Stimulated activated CD8-positive, alpha-beta memory T cell treated with anti-CD3 and anti-CD28 coated beads, Interleukin-15, amount 100 ng/mL, for 1 hour (primary cell): ENCODE data around the gene DNMT3A.

ENCODE experiments used
- DNase-seq: peaks from one replicate; pipeline ENCODE4 v3.0.0-alpha.2; 2020; ENCODE audit warnings: low read depth

Gene DNMT3A

DNA sequence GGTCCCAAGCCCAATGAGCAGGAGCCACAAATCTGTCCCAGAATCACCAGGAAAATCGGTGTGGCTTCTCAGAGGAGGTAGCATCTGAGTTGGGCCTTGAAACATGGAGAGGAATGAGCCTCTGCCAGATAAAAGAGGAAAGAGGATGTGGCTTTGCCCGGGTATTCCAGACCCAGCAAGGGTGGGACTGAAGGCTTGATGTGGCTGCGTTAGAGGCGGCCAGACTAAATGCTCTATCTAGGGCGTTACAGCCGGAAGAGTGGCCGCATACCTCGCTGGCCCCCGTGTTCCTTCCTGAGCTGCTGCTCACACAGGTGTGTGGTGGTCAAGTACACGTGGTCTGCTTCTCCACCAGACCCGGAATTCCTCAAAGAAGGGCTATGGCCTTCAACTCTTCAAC lies 139.4 kb downstream of the DNMT3A start:
- DNase-seq, result no peak

DNA sequence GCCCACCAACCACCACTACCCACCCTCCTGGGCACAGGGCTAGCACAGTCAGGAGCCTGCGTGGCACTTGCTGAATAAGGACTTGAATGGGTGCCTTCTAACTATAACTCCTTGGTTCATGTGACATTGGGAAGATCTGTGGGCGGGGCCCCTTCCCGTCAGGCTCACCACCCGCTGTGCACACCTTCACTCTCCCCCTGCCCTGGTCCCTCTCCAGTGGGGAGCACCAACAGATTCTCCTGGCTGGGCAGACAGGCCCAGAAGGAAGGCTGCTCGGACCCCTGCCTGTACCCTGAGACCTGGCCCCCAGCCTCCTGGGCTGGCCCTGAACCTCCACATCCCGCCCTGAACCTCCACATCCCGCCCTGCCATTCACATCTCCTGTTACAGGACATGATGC lies 139.9 kb downstream of the DNMT3A start:
- no peak for DNase-seq

DNA sequence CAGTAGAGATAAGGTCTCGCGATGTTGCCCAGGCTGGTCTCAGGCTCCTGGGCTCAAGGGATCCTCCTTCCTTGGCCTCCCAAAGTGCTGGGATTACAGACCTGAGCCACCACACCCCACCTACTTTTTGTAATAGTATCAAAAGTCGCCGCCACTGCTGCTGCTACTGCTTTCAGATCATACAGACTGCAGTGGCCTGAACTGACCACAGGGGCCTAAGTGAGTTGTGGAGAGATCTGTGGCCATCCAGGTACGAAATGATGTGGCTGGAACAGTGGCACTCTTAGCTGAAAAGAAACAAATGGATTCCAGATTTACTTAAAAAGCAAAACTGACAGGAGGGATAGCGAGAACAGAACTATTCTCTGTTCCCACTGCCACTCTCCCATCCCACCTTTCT lies 140.5 kb downstream of the DNMT3A start:
- no peak for DNase-seq

DNA sequence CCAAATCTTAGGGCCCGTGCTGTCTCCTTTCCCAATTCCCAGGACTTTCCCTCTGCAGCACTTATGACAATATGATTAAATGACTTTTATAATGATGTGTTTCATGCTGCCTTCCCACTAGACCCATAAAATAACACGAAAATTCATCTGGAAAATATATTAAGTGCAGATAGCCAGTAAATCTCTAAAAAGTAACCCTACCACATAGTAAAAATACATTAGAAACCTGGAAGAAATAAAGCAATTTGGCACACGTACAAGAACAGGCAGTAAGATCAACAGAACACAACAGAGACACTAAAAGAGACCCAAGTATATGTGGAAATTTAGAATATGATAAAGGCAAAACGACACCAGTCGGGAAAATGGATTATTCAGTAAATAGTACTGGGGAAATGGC lies 143.1 kb downstream of the DNMT3A start:
- DNase-seq, result no peak

DNA sequence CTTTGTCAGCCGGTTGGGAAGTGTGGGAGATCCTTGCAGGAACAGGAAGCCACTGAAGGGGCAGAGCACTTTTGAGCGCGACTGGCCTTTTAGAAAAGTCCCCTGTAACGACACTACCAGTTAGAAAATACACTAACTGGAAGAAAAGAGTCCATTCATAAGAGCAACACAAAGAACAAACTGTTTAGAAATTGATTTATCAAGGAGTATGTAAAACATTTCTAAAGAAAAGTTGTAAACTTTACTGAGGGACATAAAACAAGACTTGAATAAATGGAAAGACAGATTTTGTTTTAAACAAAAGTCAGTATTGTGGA lies 143.6 kb downstream of the DNMT3A start:
- no peak for DNase-seq

DNA sequence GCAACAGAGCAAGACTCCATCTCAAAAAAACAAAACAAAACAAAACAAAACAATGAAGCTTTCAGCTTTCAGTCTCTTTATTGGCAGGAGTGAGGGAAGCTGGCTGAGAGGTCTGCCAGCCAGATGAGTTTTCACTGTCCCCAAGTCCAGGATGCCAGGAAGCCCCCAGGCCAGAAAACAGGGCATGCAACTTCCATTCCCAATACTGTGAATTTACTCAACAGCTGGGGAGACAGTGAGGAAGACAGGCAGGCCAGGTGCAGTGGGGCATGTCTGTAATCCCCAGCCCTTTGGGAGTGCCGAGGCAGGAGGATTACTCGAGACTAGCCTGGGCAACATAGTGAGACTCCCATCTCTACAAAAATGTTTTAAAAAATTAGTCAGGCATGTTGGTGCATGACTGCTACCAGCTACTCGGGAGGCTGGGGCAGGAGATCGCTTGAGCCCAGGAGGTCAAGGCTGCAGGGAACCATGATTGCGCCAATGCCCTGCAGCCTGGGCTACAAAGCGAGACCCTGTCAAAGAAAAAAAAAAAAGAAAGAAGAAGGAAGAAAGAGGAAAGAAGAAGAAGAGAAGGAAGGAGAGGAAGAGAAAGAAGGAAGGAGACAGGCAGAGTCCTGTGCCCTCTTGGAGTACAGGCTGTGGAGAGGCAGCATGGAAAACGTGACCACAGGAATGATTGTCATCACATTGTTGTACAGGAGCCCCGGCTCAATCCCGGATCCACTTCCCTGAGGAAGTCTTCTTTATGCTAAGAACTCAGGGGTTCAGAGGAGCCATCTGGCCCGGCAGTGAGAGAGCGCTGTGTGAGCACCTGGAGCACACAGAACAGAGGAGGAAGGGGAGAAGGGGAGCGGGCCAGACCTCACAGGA lies 144.2 kb downstream of the DNMT3A start:
- no peak for DNase-seq

DNA sequence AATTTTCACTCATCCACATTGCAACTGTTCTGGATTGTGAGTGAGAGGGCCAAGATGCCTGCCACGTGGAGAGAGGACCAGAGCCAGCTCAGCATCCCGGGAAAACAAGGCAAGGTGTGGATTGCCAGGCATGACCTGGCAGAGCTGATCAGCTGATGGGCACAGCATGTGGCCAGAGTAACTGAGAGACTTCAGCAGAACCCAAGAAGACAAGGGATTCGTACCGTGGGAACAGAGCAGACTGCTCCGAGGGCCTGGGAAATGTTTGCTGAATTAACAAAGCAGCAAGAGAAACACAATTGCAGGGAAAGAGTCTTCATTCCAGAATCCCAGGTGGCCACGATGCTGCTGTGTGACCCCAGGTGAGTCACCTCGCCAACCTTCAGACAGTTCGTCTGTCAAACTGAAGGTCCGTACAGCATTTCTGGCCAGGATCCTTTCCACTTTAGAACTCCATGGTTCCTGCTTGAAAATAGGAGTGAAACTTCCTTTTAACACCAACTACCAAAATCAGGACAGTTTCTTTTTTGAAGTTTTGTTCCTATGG lies 147.1 kb downstream of the DNMT3A start:
- no peak for DNase-seq

DNA sequence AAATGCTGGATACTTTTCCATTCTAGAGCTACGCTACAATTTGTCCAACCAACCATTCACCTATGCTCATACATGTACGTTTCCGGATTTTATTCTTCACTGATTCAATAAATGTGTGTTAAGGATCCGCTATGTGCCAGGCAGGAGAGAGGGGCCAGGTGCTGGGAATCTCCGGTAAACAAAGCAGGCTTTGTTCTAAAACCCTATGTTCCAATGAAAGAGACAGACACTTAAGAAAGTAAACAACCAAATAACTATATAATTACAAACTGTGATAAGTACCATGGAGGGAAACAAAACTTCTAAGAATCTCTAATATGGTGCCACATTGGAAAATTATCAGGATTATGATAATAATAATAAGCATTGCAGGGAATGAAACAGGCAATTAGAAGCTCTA lies 151.2 kb downstream of the DNMT3A start:
- DNase-seq, result no peak

DNA sequence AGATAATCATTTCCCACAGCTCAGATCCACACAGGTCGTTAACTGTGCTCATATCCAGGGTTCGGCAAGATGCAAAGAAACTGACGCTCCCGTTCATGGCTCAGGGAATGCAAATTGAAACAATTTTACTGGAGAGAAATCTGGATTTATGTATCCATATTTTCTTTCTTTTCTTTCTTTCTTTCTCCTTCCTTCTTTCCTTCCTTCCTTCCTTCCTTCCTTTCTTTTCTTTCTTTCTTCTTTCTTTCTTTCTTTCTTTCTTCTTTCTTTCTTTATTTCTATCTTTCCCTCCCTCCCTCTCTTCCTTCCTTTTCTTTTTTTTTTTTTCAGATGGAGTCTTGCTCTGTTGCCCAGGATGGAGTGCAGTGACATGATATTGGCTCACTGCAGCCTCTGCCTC lies 153.3 kb downstream of the DNMT3A start:
- DNase-seq, result no peak

DNA sequence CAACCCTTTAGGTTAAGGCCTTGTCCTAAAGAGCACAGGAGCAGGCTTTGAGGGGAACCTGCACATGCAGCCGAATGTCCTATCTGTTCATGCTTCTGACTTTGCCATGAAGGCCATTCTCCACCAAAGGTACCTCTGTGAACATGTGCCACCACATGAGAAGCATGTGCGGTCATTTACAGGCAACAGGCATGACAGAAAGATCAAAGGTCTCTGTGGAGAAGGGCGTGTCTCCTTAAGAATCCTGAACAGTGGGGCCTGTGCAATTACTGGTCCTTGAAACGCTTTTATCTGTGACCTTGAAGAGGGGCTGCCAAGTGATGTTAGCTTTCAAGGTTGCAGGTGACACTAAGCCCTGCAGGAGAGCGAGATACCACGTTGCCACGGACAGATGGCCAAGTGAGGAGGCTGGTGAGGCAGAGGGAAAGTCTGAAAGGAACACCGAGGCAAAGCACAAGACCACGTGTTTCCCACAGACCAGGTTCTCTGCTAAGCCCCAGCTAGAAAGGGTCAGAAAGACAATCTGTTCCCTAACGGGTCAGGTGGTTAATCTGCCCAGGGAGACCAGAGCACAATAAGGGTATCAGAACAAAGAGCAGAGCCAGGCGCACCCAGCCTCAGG lies 153.9 kb downstream of the DNMT3A start:
- DNase-seq, result no peak

DNA sequence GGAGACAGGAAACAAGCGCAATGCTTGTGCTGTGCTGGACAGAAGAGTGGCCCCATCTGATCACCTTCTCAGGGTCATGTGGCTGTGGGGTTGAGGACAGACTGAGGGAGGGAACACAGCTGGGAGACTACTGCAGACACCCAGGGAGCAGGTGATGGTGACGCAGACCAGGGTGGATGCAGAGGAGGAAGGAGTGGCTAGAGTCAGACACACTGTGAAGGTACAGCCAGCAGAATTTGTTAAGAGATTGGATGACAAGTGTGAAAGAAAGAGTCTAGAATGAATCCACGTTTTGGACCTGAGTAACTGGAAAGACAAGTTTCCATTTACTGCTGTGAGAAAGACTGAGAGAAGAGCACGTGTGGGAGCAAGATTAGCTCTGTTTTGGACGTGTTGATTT lies 157.5 kb downstream of the DNMT3A start:
- no peak for DNase-seq

DNA sequence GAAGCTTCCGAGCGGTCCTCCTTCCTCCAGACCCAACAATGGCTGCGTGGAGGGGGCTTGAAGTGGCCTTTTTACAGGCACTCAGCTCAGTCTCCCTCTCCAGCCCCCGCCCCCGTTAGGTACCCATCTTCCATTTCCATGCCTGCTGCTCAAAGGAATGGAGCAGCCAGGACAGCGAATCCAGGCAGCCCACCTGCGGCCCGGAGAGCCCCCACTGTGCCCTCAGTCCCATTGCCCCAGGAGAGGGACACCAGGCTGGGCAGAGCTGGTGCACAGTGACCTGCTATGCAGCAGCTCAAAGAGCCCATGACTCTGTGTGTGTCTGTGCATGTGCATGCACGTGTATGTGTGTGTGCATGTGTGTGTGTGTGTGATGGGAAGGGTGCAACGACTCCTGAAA lies 162.7 kb downstream of the DNMT3A start:
- no peak for DNase-seq
